ENCODE measurements around the gene RPL32.
"Not testable (repeated sequence)": the region's sequence is repeated elsewhere in the genome, so short reads cannot be mapped to it uniquely, and the experiment has no call there.

The RPL32 gene

DNA sequence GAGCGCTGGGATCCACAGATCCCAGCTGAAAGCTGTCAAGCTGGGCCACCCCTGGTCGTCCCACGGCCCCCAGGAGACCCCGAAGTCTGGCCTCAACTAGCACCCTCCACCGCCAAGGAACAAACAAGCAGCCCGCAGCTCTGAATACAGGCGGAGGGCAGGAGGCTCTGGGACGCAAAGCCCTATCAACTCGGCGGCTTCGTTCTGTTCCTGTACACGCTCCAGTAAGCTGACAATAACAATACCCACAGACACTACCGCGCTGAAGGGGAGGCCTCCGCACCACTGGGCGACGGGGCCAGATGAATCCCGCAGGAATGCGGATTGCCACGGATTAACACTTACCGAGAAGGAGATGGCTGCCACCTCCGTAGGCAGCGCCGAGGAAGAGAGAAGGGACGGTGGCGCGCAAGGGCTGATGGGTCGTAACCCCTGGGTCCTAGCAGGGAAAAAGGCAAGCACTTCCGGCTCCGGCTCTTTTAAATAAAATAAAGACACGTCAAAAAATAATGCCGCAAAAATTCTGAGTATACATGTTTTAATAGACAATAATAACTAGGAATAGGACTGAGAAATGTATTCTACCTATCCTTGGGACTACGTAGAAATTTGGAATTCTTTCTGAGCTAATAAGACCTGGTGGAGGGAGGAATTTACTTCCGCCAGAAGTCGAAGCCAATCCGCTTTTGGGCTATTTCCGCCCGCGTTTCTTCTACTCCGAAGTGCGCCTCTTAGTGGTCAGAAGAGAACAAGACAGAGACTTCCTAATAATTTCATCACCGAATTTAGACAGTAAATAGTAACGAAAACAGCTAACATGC is at the start of gene RPL32:
RPL32 (minus strand) TSS at position 417 of the 821 bp plus-strand sequence. CDS start 1,328 bp downstream, outside the sequence.
- DNase-seq (ENCODE audit: low spot score), result peak; percentile 97

GRCh38 chr3:12890610-12891390 is 49.4 kb upstream of the RPL32 start:
- no peak for DNase-seq (ENCODE audit: low spot score)

GRCh38 chr3:12886736-12887135 is 45.4 kb upstream of the RPL32 start:
- no peak for DNase-seq (ENCODE audit: low spot score)

DNA sequence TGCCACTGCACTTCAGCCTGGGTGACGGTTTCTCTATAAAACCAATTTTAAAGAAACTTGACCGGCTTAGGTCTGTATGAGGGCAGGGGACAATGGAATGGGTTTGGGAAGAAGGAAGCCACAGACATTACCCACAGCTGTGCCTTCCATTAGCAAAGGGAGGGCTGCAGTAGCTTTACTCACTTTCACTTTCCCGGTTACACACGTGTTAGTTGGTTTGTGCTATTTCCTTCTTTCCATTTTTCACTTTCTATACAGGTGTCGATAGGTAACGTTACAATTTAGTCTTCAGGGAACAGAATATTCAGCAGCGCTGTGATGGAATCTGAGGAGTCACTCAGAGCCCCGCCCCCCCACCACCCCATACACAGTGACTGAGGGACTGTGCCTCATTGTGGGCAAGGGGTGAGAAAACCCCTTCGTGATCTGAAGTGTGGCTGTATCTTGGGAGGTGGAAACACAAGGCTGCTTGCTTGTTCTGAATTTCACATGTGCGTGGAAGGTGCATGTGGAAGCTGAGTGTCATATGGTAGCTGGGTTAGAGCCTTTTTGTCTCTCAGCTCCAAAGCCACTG is 44.8 kb upstream of the RPL32 start:
- no peak for DNase-seq (ENCODE audit: low spot score)

GRCh38 chr3:12885583-12885930 is 44.2 kb upstream of the RPL32 start:
- no peak for DNase-seq (ENCODE audit: low spot score)

- DNase-seq (ENCODE audit: low spot score), result no peak
These were observed 43.6 kb upstream of the RPL32 start for GRCh38 chr3:12884790-12885582.

GRCh38 chr3:12884186-12884680 is 42.9 kb upstream of the RPL32 start:
- no peak for DNase-seq (ENCODE audit: low spot score)

- DNase-seq (ENCODE audit: low spot score), result no peak
These were observed 41.3 kb upstream of the RPL32 start for GRCh38 chr3:12882336-12883310.

DNA sequence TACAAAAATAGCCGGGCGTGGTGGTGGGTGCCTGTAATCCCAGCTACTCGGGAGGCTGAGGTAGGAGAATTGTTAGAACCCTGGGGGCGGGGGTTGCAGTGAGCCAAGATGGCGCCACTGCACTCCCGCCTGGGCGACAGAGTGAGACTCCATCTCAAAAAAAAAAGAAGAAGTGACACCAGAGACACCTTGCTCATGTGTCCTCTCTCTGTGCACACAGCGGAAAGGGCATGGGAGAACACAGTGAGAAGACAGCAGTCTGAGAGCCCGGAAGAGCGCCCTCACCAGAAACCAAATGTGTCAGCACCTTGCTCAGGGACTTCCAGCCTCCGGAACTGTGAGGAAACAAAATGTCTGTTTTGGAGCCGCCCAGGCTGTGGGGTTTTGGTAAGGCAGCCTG is 40.5 kb upstream of the RPL32 start:
- not testable (repeated sequence) for DNase-seq (ENCODE audit: low spot score)

- no peak for DNase-seq (ENCODE audit: low spot score)
These were observed 37.9 kb upstream of the RPL32 start for GRCh38 chr3:12879191-12879815.

- not testable (repeated sequence) for DNase-seq (ENCODE audit: low spot score)
These were observed 37.4 kb upstream of the RPL32 start for GRCh38 chr3:12878758-12879157.

DNA sequence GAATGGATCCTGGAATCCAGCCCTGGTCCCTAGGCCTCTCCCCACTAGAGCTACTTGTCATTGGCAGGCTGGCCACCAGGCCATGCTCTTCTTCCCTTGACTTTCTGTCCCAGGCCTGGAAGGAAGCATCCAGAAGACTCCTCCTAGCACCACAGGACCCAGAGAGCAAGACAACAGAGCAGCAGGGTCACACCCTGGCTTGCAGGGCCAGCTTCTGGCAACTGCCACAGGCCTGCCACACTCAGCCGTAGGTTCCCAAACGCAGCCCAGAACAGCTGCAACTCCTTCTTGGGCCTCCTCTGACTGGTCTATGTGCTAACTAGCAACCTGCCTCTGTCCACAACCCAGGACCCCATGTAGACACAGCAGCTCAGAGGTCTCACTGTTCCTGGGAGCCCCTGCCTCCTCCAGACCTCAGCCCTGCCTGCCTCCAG is 36.8 kb upstream of the RPL32 start:
- no peak for DNase-seq (ENCODE audit: low spot score)

- DNase-seq (ENCODE audit: low spot score), result no peak
These were observed 35.7 kb upstream of the RPL32 start for GRCh38 chr3:12877040-12877439.

GRCh38 chr3:12875857-12876836 is 34.8 kb upstream of the RPL32 start:
- DNase-seq (ENCODE audit: low spot score), result peak; percentile 13

DNA sequence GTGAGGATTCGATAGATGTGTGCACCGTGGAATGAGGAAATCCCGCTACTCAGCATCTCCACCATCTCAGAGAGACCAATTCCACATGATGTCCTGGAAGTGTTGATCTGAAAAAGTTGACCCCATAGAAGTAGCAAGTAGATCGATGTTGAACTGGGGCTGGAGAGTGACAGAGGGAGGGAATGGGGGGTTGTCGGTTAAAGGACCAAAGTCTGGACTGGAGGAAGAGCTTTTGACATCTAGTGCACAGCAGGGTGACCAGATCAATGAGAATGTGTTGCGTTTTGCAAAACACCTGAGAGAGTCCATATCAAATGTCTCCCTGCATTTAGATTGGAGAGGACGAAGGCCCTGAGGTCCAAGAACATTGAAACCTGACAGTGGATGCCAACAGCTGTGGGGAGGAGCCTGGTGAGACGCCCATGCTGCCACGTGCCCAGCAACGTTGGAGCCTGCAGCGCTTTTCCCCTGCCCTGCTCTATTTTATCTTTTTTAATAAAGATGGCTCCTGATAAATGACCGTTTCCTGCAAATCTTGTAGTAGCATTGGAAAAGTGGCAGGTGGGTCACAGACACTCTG is 30.1 kb upstream of the RPL32 start:
- DNase-seq (ENCODE audit: low spot score), result no peak

DNA sequence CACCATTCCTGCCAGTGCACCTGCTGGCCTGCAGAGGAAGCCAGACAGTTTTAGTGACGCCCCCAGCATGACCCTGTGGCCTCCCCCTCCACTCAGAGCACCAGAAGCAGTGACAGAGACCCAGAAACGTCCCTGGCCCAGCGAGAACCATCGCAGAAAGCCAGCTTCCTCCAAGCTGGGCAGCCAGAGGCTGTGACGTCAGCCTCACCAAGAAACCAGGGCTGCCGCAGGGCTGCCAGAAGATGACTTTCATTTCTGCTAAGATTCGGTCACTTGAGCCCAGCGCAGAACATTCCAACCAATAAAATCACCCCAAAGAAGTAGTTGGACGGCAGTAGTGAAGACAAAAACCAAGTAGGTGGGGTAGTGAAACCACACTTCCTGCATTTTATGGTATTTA is 29.6 kb upstream of the RPL32 start:
- no peak for DNase-seq (ENCODE audit: low spot score)

GRCh38 chr3:12869035-12869621 is 27.8 kb upstream of the RPL32 start:
- peak; percentile 73 for DNase-seq (ENCODE audit: low spot score)

Measured in hematopoietic multipotent progenitor cell treated with erythropoietin and hydrocortisone succinate and interleukin-3 and kit ligand, for 17 days (in vitro differentiated cells).